GM13977 (cell line): ENCODE results near the gene ENO2.

ENCODE experiments used
- DNase-seq: peaks from one replicate; pipeline ENCODE4 v3.0.0; 2012; ENCODE audit warnings: low spot score
- in situ Hi-C: fragments of 300-500 bp; cut with MboI; formaldehyde crosslinking; loops from one replicate; pipeline ENCODE4 v1.12.0; 2022; ENCODE audit warnings: low sequenced_read_pairs, low pct_unique_long_range_greater_than_20kb, mixed read lengths, inconsistent platforms; ENCODE audit not compliant: unreplicated experiment
- TF ChIP-seq, protein P1 (sequence below): IDR thresholded peaks from 2 replicates; pipeline ENCODE4 v1.5.1; 2012; ENCODE audit warnings: mild to moderate bottlenecking, control low read depth; ENCODE audit not compliant: insufficient read depth; ENCODE audit errors: extremely low read depth, missing control alignments

Gene ENO2

GRCh38 chr12:6966351-6966750, 52.0 kb downstream of the ENO2 start:
- TF ChIP-seq, protein P1, sequence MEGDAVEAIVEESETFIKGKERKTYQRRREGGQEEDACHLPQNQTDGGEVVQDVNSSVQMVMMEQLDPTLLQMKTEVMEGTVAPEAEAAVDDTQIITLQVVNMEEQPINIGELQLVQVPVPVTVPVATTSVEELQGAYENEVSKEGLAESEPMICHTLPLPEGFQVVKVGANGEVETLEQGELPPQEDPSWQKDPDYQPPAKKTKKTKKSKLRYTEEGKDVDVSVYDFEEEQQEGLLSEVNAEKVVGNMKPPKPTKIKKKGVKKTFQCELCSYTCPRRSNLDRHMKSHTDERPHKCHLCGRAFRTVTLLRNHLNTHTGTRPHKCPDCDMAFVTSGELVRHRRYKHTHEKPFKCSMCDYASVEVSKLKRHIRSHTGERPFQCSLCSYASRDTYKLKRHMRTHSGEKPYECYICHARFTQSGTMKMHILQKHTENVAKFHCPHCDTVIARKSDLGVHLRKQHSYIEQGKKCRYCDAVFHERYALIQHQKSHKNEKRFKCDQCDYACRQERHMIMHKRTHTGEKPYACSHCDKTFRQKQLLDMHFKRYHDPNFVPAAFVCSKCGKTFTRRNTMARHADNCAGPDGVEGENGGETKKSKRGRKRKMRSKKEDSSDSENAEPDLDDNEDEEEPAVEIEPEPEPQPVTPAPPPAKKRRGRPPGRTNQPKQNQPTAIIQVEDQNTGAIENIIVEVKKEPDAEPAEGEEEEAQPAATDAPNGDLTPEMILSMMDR = no peak
- in situ Hi-C loops = no loop called here
- DNase-seq = no peak

GRCh38 chr12:6967651-6968100, 53.3 kb downstream of the ENO2 start:
- TF ChIP-seq, protein P1 = no peak
- in situ Hi-C loops = no loop called here
- no peak for DNase-seq

DNA sequence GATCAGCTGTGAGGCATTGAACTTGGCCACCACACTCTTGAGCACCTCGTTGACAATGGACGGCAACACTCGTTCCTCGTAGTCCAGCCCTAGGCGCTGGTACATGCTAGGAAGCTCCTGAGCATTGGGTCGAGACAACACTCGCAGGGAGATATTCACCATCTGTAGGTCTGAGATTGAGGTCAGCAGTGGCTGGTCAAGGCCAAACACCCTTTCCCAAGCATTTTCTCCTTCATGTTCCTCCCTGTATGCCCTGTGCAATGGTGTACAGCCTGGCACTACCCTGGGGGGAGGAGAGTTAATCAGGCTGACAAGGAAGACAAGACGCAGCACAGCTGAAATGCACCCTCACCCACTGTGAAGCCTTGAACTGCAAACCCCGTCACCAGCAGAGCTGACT, 54.0 kb downstream of the ENO2 start:
- DNase-seq = no peak
- TF ChIP-seq, protein P1 = no peak
- in situ Hi-C loops = no loop called here

GRCh38 chr12:6970096-6970527, 55.7 kb downstream of the ENO2 start:
- no peak for DNase-seq
- in situ Hi-C loops = no loop called here
- TF ChIP-seq, protein P1 = no peak
